ENCODE data around the gene RBMS2. TPM values are rescaled to one million over a fixed set of nuclear protein-coding genes. Genes with fewer than 3 reads are reported as not detected.

The RBMS2 gene
- polyA plus RNA-seq, 2 of the 4 experiments (the other 2 are of a cell fraction) = 13.3 to 46.4 TPM

DNA sequence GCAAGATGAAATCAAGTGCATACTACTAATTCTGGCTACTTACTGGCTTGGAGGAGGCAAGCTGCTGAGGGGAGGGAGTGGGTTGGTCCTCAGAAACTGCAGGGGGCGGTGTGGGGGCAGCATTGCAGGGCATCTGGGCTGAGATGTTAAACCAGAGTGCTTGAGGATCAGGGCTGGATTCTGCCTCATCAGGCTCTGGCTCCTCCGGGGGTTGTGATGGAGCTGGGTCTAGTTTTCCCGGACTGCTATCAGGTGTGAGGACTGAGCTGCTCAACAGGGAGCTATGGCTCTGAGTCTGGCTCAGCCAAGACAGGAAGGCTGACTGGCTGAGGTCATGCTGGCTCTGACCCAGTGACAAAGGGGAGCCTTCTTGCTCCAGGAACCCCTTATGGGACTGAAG is 79.9 kb downstream of the RBMS2 start:
- ATAC-seq = peak; percentile 40 to 72; a peak in 4 of 6 replicates

DNA sequence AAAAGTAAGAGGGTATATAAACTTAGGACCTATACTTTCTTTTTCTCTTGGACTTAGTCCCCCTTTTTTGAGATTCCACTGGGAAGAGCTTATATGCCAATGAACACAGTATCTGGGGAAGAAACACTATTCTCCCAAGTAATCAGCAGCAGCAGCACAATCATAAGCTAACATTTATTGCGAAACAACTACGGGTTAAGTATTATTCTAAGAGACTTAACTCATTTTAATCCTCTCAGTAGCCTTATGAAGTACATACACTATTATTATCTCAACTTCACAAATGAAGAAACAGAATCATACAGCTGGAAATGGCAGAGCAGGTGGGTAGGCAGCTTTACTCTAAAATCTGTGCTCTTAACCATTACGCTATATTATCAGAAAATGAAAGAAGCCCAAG is 80.6 kb downstream of the RBMS2 start:
- H3K4me3 ChIP-seq = no peak overlapping the region
- H3K27ac ChIP-seq = no peak overlapping the region
- FAIRE-seq (no peak), DNase-seq (ENCODE audit: low read depth in 1 of 2, low spot score in 1 of 2) (no peak), ATAC-seq (no peak)
- 87% methylated on average over 3 of the region's 3 CpGs for WGBS (ENCODE audit: missing lambda C conversion rate)
- no peak overlapping the region for H3K4me2 ChIP-seq
- no peaks in the 10 kb centered on the region for H3K4me1 ChIP-seq
- TF ChIP-seq, protein P1, sequence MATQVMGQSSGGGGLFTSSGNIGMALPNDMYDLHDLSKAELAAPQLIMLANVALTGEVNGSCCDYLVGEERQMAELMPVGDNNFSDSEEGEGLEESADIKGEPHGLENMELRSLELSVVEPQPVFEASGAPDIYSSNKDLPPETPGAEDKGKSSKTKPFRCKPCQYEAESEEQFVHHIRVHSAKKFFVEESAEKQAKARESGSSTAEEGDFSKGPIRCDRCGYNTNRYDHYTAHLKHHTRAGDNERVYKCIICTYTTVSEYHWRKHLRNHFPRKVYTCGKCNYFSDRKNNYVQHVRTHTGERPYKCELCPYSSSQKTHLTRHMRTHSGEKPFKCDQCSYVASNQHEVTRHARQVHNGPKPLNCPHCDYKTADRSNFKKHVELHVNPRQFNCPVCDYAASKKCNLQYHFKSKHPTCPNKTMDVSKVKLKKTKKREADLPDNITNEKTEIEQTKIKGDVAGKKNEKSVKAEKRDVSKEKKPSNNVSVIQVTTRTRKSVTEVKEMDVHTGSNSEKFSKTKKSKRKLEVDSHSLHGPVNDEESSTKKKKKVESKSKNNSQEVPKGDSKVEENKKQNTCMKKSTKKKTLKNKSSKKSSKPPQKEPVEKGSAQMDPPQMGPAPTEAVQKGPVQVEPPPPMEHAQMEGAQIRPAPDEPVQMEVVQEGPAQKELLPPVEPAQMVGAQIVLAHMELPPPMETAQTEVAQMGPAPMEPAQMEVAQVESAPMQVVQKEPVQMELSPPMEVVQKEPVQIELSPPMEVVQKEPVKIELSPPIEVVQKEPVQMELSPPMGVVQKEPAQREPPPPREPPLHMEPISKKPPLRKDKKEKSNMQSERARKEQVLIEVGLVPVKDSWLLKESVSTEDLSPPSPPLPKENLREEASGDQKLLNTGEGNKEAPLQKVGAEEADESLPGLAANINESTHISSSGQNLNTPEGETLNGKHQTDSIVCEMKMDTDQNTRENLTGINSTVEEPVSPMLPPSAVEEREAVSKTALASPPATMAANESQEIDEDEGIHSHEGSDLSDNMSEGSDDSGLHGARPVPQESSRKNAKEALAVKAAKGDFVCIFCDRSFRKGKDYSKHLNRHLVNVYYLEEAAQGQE (IDR thresholded peaks at IDR 0.05) = no peak
- TF ChIP-seq CEBPB (IDR thresholded peaks at IDR 0.05) (peak in 1 of 2 experiments; percentile 63; a peak in 1 of 4 replicates), NR3C1 (IDR thresholded peaks at IDR 0.05) (no peak), CBX2 (IDR thresholded peaks at IDR 0.05; ENCODE audit: borderline replicate concordance, low read depth) (no peak)
- H3K9me3 ChIP-seq = no peaks in the 10 kb centered on the region
- ChIA-PET POLR2A (no interaction called here), CTCF (interaction anchor here (0.6 to 5.6 kb wide), 13 partner anchors 8 to 111 kb away, joined by 3 to 49 read pairs (median 5); no protein-coding TSS in a partner anchor)

More for the DNA sequence above, 79.9 kb downstream of the RBMS2 start:
- no peak overlapping the region for H3K27ac ChIP-seq
- DNase-seq (ENCODE audit: low read depth in 1 of 2, low spot score in 1 of 2) = peak; percentile 29 to 43
- H3K4me2 ChIP-seq = no peak overlapping the region
- H3K4me1 ChIP-seq = no peaks in the 10 kb centered on the region
- CTCF ChIA-PET = interaction anchor here (0.6 to 5.6 kb wide), 17 partner anchors 8 to 111 kb away, joined by 3 to 49 read pairs (median 5); no protein-coding TSS in a partner anchor
- H3K9me3 ChIP-seq = no peaks in the 10 kb centered on the region
- POLR2A ChIA-PET = no interaction called here
- WGBS (ENCODE audit: missing lambda C conversion rate) = 85% methylated on average over 3 of the region's 3 CpGs
- TF ChIP-seq RCOR1 (IDR thresholded peaks at IDR 0.05; ENCODE audit: low read depth, low read length) (no peak), EHMT2 (IDR thresholded peaks at IDR 0.05; ENCODE audit: low read depth) (no peak), MYC (IDR thresholded peaks at IDR 0.05; ENCODE audit: borderline replicate concordance, low read length) (no peak), PHF8 (IDR thresholded peaks at IDR 0.05; ENCODE audit: borderline replicate concordance, low read depth) (no peak), ZNF302 (CRISPR knock-in tag; IDR thresholded peaks at IDR 0.05) (no peak), RAD21 (conservative IDR thresholded peaks at IDR 0.05 in 1 of 2, IDR thresholded peaks at IDR 0.05 in 1 of 2) (peak in 1 of 2 experiments; percentile 43; a peak in 2 of 5 replicates), FOSL2 (IDR thresholded peaks at IDR 0.05) (no peak), FOSL2 (CRISPR knock-in tag; IDR thresholded peaks at IDR 0.05) (no peak), MAZ (IDR thresholded peaks at IDR 0.05; ENCODE audit: borderline replicate concordance, low read depth, low read length) (no peak), KDM1A (IDR thresholded peaks at IDR 0.05; ENCODE audit: low read depth) (no peak), ESRRA (IDR thresholded peaks at IDR 0.05; ENCODE audit: borderline replicate concordance, low read length) (no peak)
- TF ChIP-seq, protein P2, sequence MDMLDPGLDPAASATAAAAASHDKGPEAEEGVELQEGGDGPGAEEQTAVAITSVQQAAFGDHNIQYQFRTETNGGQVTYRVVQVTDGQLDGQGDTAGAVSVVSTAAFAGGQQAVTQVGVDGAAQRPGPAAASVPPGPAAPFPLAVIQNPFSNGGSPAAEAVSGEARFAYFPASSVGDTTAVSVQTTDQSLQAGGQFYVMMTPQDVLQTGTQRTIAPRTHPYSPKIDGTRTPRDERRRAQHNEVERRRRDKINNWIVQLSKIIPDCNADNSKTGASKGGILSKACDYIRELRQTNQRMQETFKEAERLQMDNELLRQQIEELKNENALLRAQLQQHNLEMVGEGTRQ (IDR thresholded peaks at IDR 0.05) = no peak
- TF ChIP-seq, protein P3, sequence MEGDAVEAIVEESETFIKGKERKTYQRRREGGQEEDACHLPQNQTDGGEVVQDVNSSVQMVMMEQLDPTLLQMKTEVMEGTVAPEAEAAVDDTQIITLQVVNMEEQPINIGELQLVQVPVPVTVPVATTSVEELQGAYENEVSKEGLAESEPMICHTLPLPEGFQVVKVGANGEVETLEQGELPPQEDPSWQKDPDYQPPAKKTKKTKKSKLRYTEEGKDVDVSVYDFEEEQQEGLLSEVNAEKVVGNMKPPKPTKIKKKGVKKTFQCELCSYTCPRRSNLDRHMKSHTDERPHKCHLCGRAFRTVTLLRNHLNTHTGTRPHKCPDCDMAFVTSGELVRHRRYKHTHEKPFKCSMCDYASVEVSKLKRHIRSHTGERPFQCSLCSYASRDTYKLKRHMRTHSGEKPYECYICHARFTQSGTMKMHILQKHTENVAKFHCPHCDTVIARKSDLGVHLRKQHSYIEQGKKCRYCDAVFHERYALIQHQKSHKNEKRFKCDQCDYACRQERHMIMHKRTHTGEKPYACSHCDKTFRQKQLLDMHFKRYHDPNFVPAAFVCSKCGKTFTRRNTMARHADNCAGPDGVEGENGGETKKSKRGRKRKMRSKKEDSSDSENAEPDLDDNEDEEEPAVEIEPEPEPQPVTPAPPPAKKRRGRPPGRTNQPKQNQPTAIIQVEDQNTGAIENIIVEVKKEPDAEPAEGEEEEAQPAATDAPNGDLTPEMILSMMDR (IDR thresholded peaks at IDR 0.05) = peak; percentile 14; the same call in 1 of the 3 replicates
- H3K4me3 ChIP-seq = no peak overlapping the region
- FAIRE-seq = no peak

All from A549 (cell line).